ENCODE results near the gene RAF1.
"Not testable (repeated sequence)": the region's sequence is repeated elsewhere in the genome, so short reads cannot be mapped to it uniquely, and the experiment has no call there.

The RAF1 gene

GRCh38 chr3:12663401-12663935 is 449 bp downstream of the RAF1 start:
- no peak for TF ChIP-seq CTCF (conservative IDR thresholded peaks at IDR 0.05; ENCODE audit: low read depth)
- H3K27ac ChIP-seq = peak overlapping the region; percentile 95
- POLR2A ChIA-PET (ENCODE audit: low non-redundant PET) = no interaction called here
- DNase-seq (ENCODE audit: low spot score) = peak; percentile 13
- CTCF ChIA-PET = no interaction called here

- H3K27ac ChIP-seq = peak overlapping the region; percentile 95
- TF ChIP-seq CTCF (conservative IDR thresholded peaks at IDR 0.05; ENCODE audit: low read depth) = no peak
- ChIA-PET POLR2A (ENCODE audit: low non-redundant PET) (no interaction called here), CTCF (interaction anchor here (0.6 to 0.8 kb wide), 2 partner anchors 43 to 147 kb away, joined by 3 read pairs; no protein-coding TSS in a partner anchor)
- DNase-seq (ENCODE audit: low spot score) = peak; percentile 11
These were observed 1.1 kb downstream of the RAF1 start for GRCh38 chr3:12662593-12663400.

GRCh38 chr3:12661926-12662592 is 1.9 kb downstream of the RAF1 start:
- DNase-seq (ENCODE audit: low spot score) = no peak
- TF ChIP-seq CTCF (conservative IDR thresholded peaks at IDR 0.05; ENCODE audit: low read depth) = no peak
- H3K27ac ChIP-seq = no peak overlapping the region
- ChIA-PET POLR2A (ENCODE audit: low non-redundant PET) (no interaction called here), CTCF (interaction anchor here (0.6 to 0.8 kb wide), 2 partner anchors 44 to 148 kb away, joined by 3 read pairs; no protein-coding TSS in a partner anchor)

- DNase-seq (ENCODE audit: low spot score); POLR2A ChIA-PET (ENCODE audit: low non-redundant PET): not testable (repeated sequence)
- CTCF ChIA-PET = interaction anchor here (0.6 kb wide), 1 partner anchor 1608 kb away, joined by 3 read pairs; no protein-coding TSS in a partner anchor
These were observed 2.5 kb downstream of the RAF1 start for GRCh38 chr3:12661375-12661774.

GRCh38 chr3:12660196-12660595 is 3.7 kb downstream of the RAF1 start:
- POLR2A ChIA-PET (ENCODE audit: low non-redundant PET) = interaction anchor here (0.6 kb wide), 1 partner anchor 99 kb away, joined by 4 read pairs; no protein-coding TSS in a partner anchor
- DNase-seq (ENCODE audit: low spot score) = no peak
- CTCF ChIA-PET = interaction anchor here (0.6 kb wide), 1 partner anchor 44 kb away, joined by 5 read pairs; no protein-coding TSS in a partner anchor
- H3K27ac ChIP-seq = peak overlapping the region; percentile 6; the same call in 1 of the 2 replicates
- no peak for TF ChIP-seq CTCF (conservative IDR thresholded peaks at IDR 0.05; ENCODE audit: low read depth)

More at GRCh38 chr3:12661375-12661774, 2.5 kb downstream of the RAF1 start:
- not testable (repeated sequence) for H3K27ac ChIP-seq

GRCh38 chr3:12659316-12660015 is 4.5 kb downstream of the RAF1 start:
- no peak for DNase-seq (ENCODE audit: low spot score)
- TF ChIP-seq CTCF (conservative IDR thresholded peaks at IDR 0.05; ENCODE audit: low read depth) = no peak
- ChIA-PET POLR2A (ENCODE audit: low non-redundant PET) (interaction anchor here (0.6 kb wide), 1 partner anchor 99 kb away, joined by 4 read pairs; no protein-coding TSS in a partner anchor), CTCF (interaction anchor here (0.6 to 0.7 kb wide), 3 partner anchors 16 to 136 kb away, joined by 4 to 5 read pairs (median 4); no protein-coding TSS in a partner anchor)
- peak overlapping the region; percentile 40; the same call in 1 of the 2 replicates for H3K27ac ChIP-seq

Data from RWPE1 (cell line).